ENCODE data around the gene RBM4B. TPM values are rescaled to one million over a fixed set of nuclear protein-coding genes. Genes with fewer than 3 reads are reported as not detected.
A peak's percentile ranks its signal among the peaks of the same experiment; 100 is the strongest.

RBM4B gene
- total RNA-seq, 1 donor from 2014 or later: 21.5 TPM

DNA sequence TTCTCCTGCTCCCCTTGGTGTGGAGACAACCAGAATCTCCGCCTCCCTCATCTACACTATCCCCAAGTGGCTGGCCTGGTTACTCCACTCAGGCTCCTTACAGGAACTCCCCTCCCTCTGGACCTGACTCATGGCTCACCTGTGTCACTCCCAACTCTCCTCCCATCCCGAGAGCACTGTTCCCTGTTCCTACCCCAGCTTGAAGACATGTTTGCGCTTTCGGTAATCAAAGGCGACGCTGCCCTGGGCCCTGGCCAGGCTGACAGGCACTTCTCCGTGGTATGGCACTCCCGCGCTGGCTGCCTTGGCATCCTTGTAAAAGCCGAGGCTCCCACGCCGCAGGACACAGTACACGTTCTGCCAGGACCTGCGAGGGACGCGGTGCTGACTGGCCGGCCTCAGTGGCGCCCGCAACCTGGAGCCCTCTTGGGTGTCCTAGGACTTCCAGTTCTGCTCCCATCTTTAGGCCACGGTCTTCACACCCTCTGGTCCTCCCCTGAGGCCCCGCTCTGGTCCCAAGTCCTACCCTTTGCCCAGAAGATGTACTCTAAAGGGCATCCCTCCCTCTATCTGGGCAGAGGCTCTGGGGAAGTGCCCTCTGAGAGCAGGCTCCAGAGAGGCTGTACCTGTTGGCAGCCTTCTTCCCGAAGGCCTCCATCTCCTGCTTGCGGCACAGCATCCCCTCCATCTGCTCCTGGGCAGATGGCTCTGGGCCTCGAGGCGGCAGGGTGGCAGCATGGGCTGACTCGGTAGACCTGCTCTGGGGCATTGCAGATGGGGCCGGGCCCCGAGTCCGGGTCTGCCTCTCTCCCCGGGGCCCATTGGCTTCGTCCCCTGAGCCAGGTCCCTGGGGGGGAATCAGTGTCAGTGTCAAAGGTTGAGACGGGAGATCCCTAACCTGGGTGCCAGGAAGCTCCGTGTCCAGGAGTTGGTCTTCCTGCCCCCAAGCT lies 9.4 kb upstream of the RBM4B start:
- DNase-seq: no peak

- DNase-seq: peak; percentile 37
Measured at GRCh38 chr11:66686100-66686785, 8.6 kb upstream of the RBM4B start.

- no peak for DNase-seq
Measured at GRCh38 chr11:66685276-66686099, 7.8 kb upstream of the RBM4B start.

DNA sequence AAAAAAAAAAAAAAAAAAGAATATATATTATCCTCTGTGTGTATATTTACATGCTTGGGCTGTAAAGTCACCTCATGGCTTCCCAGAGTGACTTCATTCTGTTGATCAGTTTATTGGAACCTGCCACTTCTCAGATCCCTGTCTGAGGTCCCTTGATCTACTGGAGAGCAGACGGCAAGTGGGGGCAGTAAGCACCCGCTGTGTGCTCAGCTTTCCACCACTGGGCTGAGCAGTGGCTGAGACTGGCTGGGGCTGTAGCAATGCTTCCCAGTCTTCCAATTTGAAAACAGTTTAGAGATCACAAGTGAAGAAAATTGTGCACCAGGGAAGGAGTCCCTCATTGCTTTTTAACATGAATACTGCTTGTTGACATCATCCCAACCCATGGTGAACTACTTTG lies 6.9 kb upstream of the RBM4B start:
- no peak for DNase-seq

GRCh38 chr11:66683877-66684276 lies 6.2 kb upstream of the RBM4B start:
- DNase-seq: no peak

DNA sequence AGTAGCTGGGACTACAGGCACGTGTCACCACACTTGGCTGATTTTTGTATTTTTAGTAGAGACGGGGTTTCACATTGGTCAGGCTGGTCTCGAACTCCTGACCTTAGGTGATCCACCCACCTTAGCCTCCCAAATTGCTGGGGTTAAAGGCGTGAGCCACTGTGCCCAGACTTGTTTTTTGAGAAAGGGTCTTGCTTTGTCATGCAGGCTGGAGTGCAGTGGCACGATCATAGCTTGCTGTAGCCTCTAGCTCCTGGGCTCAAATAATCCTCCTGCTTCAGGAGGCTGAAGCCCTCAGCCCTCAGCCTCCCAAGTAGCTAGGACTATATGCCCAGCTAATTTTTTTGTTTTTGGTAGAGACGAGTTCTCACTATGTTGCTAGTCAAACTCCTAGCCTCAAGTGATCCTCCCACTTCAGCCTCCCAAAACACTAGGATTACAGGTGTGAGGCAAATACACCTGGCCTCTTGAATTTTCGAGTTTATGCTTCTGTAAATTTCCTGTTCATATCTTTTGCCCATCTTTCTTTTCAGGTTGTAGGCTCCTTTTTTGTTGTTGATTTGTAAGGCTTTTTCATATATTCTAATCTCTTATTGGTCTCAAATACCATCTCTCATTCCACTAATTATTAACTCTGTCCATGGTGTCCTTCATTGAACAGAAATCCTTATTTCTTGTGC lies 3.4 kb upstream of the RBM4B start:
- no peak for DNase-seq

GRCh38 chr11:66676931-66677598 lies 622 bp downstream of the RBM4B start:
- DNase-seq: peak; percentile 66

DNA sequence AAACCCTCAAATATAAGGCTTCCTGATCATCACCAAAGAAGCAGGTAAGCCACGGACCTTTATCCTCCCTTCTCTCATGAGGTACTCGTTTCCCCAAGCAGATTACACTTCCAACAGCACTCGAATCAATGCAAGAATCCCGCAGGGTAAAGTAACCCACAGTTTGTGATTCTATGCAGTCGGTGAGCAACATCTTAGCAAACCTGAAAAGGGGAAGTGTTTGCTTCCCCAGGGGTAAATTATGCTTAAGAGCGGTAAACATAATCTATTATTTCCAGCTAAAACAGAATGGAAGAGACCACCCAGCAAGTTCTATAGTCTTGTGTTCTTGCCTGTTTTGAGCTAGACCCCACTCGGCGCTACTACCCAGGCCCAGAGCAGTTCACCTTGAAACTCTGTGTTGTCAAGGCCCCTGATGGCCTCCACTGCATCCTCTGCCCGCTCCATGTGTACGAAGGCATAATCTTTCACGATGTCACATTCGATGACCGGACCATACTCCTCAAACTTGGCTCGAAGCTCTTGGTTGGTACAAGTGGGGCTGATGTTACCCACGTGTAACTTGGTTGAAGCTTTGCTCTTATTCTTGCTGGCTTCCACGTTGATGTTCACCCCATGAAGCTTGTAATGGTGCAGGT lies 1.3 kb downstream of the RBM4B start:
- no peak for DNase-seq

DNA sequence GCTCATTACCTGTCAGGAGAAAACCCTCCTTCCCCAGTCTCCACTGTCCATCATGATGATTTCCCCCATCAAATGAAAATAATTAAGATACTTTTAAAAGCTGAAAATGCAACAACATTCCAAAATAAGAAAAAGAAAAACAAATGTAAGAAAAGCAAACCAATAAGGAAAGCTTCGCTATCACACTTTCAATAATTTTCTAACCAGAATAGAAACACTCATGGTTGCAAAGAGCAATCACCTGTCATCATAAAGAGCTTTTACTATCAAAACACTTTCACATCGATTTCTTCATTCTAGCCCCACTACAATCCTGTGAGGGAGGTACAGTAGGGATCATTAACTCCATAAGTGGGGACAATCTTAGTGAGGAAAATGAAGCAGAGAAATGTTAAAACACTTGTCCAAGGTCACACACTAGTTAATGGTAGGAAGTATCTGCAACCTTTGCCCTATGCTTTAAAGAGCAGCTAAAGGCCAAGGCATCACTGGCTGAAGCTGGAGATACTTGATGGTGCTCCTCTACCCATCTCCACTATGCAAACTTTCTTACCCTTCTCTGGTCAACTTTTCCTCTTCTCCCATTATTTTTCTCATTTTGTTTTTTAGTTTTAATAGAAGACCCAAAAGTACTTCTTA lies 2.6 kb downstream of the RBM4B start:
- no peak for DNase-seq

GRCh38 chr11:66670816-66671215 lies 6.9 kb downstream of the RBM4B start:
- DNase-seq: no peak

DNA sequence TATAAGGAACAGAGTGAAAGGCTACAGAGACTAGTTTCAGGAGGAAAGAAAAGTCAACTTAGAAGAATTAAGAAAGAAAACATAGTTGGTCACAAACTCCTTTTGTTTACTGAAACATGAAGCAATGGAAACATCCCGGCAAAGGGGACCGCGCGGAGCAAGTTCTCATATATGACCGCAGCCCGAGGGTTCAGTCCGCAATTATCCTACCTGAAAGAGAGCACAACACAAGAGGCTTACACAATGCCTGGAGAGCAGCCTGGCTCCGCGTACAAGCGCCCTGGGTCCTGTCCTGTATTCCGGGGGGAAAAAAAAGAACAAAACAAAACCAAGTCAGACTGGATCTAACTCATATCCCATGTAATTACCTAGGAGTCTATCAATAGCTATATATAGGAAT lies 12.3 kb downstream of the RBM4B start:
- DNase-seq: no peak

- no peak for DNase-seq
Measured at GRCh38 chr11:66663741-66664296, 13.9 kb downstream of the RBM4B start.

DNA sequence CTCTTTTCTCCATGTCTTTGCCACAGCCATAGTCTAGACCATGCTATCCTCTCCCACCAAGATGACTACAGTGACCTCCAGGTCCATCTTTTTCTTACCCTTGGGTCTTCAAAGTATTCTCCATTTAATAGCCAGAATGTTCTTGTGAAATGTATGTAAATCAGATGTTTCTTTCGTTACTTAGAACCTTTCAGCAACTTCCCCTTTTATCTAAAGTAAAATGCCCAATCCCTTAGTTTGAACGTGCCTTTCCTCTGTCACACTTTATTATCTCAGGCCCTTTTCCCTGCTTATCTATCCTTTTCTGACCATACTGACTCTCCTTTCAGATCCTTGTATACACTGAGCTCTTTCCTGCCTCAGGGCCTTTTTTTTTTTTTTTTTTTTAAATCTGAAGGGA lies 17.9 kb downstream of the RBM4B start:
- no peak for DNase-seq

DNA sequence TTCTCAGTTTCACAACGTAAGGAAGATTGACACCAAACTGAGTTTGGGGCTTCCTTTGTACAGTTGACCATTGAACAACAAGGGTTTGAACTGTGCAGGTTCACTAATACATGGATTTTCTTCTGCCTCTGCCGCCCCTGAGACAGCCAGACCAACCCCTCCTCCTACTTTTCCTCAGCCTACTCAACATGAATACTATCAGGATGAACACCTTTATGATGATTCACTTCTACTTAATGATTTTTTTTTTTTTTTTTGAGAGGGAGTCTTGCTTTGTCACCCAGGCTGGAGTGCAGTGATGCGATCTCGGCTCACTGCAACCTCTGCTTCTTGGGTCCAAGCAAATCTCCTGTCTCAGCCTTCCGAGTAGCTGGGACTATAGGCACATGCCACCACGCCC lies 24.6 kb downstream of the RBM4B start:
- DNase-seq: no peak

- DNase-seq: no peak
Measured at GRCh38 chr11:66652651-66653050, 25.0 kb downstream of the RBM4B start.

DNA sequence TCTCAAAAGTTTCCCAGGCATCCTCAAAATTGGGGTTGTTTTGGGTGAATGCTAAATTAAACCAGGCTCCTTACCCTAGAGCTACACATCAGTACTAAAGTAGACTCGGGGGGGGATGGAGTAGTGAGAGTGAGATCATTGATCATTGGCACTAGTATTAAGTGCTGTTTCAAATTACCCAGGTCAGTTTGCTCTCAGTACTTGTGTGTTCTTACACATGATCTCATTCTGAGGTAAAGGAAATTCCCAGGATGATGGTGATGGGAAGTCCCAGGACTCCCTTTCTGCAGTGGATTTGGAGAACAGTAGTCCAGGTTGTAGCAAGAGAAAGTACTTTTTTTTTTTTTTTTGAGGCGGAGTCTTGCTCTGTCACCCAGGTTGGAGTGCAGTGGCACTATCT lies 26.7 kb downstream of the RBM4B start:
- no peak for DNase-seq

DNA sequence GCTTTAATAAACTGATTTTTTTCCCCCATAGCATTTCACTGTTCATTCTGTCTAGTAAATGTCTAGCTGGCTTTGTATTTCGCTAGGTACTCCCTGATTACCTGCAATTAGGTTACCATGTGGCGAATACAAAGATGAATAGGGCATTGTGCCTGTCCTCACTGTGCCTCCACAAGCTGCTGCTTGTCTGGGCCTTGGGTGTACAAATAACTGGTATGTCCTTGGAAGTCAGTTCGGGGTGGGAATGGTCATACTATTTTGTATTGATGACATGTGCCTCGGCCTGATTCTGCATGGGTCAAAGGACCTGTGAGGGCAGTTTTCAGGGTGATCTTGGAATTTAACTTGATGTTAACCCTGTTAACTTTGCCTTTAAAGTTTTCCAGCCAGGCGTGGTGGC lies 27.8 kb downstream of the RBM4B start:
- no peak for DNase-seq

GRCh38 chr11:66646828-66647227 lies 30.9 kb downstream of the RBM4B start:
- no peak for DNase-seq

DNA sequence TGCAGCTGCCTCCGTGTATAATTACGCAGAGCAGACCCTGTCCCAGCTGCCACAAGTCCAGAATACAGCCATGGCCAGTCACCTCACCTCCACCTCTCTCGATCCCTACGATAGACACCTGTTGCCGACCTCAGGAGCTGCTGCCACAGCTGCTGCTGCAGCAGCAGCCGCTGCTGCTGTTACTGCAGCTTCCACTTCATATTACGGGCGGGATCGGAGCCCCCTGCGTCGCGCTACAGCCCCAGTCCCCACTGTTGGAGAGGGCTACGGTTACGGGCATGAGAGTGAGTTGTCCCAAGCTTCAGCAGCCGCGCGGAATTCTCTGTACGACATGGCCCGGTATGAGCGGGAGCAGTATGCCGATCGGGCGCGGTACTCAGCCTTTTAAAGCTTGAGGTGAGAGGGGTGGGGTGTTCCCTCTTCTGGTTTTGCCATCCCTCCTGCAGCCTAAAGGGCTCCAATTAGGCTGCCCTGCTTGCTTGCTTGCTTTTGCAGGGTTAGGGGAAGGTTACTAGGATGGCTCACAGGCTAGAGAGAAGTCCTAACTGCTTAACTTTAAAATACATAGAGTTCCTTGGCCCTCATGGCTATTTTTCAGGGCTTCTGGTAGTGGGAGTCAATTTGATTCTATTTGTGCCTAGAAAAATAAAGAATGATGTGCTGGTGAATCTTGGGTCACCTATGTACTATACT lies 33.8 kb downstream of the RBM4B start:
- no peak for DNase-seq

- no peak for DNase-seq
Measured at GRCh38 chr11:66641834-66642233, 35.9 kb downstream of the RBM4B start.

All from skin of body (tissue), 2 donors.